ENCODE measurements around the gene HS6ST3. TPM values are rescaled to one million over a fixed set of nuclear protein-coding genes. Genes with fewer than 3 reads are reported as not detected.

HS6ST3 gene
- total RNA-seq, 2 donors from 2014 or later, result 0.35 to 0.42 TPM

DNA sequence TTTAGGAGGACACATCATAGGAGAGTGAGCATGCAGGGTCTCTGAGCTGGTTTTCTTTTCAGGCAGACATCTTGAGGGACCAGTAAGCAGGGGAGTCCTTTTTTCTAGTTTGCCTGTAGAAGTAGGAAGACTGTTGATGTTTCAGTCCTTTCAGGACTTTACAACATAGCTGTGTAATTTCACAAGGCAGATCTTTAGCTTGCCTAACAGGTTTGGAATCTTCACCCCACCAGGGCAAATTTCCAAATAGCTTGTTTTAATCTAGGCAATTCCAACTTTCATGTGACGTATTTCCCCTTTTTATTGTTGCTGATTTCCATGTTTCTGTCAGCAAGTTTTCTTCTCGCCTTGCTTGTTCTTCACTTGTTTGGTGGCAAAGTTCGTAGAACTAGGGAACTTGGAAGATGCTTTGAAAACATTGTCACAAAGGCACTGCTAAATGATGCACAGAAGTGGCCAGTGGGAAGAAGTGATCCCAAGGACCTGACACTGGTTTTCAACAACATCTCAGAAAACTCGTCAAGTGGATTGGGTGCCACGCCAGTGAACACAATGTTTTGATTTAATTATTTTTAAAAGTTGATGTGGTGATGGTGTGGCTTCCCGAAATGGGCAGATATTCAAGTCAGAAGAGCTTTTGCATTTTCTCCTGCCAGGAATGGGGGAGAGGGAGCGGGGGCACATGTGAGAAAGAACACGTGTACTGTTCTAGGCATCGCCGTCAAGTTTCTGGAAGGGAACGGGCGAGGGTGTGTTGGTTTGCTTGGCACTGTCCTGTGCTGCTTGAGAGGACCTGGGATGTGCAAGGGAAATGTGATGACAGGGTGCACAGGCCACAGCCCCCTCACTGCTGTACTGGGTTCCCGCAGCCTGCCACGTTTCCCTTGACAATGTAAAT, 485.8 kb downstream of the HS6ST3 start:
- DNase-seq (peak; percentile 39), ATAC-seq (peak; percentile 41 to 55)
- intact Hi-C loops (cut with DNase I), result no loop called here

DNA sequence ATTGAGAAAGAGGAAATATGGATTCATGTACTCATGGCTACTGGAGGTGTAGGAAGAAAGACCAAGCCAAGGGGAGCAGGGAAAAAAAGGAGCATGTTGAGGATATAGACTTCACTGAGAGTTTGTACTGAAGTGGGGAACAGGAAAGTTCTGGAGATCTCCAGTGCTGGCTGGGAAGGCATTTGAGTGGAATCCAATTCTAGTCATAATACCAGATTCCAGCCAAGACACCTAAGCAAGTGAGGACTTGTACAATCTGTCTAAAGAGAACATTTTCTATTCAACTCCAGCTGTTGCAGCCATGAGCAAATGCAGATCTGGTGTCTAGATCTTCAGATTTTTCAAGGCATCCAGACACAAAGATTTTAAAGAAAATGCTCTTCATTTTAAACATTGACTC, 491.8 kb downstream of the HS6ST3 start:
- intact Hi-C loops (cut with DNase I), result no loop called here
- DNase-seq (no peak), ATAC-seq (no peak)

DNA sequence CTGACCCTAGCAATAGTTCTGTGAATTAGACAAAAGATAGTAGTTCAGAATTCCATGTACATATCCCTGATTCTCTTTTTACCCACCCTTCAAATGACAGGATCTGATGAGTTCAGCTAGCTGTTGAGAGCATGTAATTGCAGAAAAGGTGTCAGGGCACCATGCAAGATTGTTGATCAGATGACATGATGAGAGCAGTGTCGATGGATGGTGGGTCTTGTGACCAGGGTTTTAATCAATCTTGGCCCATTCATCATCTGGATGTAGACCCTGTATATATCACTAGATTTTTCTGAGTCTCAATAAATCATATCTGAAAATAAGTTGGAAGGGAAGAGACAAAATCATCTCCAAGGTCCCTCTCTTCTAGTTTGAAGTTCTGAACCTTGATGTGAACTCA, 525.3 kb downstream of the HS6ST3 start:
- intact Hi-C loops (cut with DNase I), result no loop called here
- ATAC-seq (no peak), DNase-seq (no peak)

DNA sequence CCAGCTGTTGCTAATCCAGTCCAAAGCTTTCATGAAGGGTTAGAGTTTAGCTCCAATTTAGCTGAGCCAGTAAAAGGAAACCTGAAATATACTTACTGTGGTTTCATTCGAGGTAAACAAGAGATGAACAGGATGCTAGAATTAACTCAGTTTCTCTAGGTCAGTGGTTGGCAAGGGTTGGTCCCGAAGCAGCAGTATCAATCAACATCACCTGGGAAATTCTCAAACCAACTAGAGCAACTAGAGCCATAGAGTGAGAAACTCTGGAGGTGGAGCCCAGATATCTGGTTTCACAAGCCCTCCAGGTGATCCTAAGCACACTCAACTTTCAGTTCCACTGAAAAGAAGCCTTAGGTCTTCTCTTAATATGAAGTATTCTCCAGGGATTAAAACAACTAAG, 527.6 kb downstream of the HS6ST3 start:
- intact Hi-C loops (cut with DNase I), result no loop called here
- DNase-seq, result no peak
- ATAC-seq, result no peak

DNA sequence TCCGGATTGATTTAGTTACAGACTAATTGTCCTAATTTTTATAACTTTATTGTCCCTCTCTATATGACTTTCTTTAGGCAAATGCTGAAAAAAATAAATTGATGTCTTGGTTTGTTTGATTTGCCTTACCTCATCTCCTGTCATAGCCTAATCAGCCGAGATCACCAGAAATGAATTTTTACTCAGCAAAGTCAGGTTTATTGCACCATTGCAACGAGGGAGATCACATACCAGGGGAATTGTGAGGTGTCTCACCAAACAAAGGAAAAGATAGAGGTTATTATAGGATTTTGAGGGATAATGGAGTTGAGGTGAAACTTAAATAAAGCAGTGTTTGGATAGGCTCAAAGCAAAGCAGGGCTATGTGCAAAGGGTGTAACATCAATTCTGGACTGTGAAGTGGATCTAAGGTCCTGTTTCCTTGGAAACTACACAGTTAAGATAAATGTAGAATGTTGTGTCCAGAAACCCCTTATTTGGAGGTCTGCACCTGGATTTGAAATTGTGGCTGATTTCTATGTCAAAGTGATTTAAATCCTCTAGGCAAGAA, 531.8 kb downstream of the HS6ST3 start:
- intact Hi-C loops (cut with DNase I), result no loop called here
- DNase-seq, result no peak
- ATAC-seq, result no peak

DNA sequence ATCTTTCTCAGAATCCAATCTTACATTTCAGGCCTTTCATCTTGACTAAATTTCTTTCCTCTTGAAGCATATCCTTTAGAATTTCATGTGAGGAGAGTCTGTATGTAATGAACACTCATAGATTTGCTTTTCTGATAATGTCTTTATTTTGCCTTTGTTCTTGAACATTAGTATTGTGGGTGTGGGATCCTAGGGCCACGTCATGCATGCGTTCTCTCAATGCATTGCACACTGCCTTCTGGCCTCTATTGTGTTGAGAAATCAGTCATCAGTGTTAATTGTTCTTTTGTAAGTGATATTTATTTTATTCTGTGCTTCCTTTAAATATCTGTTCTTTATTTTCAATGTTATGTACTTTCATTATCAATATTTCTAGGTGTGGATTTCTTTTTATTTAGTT, 539.4 kb downstream of the HS6ST3 start:
- intact Hi-C loops (cut with DNase I), result no loop called here

DNA sequence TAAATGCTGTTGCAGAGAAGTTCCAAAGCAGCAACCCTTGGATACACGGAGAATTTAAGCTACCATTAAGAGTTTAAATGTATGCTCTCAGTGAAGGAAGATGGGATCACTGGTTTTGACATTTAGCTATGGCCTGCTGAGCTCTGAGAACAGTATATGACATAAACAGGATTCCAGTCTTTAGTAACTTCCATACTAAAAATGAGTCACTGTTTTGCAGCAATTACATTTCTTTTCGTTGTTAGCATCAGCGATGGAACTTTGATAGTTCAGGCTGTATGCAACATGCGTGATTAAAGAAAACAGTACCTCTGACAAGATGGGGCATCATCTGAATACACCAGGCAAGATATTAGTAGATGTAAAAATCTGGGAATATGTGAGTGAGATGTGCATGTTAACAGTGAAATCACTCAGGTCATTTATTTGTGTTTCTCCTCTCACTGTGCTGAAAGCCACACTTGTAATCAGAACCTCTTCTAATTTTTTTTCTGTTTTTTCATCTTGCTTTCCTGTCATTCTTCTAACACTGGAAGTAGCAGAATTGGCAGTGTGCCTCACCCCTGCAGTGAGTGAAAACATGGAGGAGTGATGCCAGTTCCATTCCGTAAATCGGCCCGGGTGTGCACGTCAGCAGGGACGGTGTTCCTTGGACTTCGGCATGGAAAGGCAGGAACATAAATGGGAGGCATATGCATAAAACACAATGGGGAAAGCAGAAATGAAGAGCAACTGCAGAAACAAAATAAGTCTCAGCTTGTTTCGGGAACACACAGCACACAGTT, 542.8 kb downstream of the HS6ST3 start:
- DNase-seq (no peak), ATAC-seq (no peak)
- intact Hi-C loops (cut with DNase I), result no loop called here

More for the DNA sequence above, 539.4 kb downstream of the HS6ST3 start:
- DNase-seq, result no peak
- no peak for ATAC-seq

DNA sequence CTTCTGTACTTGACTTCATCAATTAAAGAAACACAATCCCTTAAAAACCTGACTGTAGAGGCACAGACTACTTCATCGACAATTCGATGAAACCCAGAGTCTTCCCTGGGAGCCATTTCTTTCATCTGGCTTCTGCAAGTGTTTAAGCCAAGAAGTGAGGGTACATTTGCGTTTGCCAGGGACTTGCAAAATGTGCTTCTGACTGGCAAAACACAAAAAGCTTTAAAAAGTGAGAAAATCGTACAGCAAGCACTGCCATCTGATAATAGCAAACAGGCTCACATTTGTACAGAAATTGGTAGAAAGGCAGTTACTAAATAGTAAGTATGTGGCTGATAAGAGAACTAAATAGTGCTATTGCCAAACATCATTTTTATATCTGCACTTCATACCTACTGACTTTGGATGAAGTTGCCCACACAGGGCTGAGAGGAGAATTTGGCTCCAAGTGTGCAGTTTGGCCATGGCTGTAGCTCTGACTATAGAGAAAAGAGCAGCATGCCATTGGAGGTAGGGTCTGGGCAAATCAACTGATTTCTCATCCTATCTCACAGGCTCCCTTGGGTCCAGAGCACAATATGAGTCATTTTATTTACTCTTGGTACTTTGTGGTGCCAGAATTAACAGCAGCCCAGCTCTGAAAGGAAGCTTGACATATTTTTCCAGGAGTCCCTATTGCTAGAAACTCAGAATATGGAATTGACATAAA, 546.2 kb downstream of the HS6ST3 start:
- intact Hi-C loops (cut with DNase I), result no loop called here
- DNase-seq (no peak), ATAC-seq (peak in 1 of 2 donors; percentile 38)

DNA sequence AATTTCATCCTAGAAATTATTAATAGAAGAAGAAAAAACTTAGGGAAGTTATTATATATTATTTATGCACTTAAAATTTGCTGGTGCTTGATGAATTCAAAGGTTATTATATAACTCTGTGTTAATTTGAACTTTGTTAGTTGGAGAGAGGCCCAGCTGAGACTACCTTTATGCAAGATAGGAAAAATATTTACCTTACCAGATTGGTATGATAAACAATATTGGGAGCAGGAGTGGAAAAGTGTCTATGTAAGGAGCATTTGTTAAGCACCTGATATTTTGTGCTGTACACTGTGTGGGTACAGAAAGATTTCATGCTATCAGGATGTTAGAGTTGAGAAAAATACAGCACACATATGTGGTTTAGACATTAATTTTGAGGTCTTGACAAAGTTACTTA, 547.1 kb downstream of the HS6ST3 start:
- DNase-seq (no peak), ATAC-seq (no peak)
- intact Hi-C loops (cut with DNase I), result no loop called here

DNA sequence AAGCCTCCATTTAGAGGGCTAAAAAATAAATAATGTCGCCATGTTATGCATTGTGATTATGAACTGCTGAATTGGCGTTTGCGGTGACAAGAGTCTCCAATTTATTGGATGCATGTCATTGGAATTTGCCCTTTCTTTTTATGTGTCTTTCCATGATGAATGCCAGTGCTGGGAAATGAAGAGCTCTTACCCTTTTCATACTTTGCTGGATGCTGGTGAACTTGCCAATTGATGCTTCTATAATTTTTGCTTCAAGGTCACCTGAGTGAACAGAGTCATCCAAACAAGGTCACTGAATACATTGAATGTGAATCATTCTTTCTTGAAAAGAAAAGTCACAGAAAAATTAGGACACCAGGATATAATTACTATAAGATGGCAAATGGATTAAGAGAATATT, 556.2 kb downstream of the HS6ST3 start:
- intact Hi-C loops (cut with DNase I), result no loop called here
- DNase-seq, result no peak
- ATAC-seq, result no peak

DNA sequence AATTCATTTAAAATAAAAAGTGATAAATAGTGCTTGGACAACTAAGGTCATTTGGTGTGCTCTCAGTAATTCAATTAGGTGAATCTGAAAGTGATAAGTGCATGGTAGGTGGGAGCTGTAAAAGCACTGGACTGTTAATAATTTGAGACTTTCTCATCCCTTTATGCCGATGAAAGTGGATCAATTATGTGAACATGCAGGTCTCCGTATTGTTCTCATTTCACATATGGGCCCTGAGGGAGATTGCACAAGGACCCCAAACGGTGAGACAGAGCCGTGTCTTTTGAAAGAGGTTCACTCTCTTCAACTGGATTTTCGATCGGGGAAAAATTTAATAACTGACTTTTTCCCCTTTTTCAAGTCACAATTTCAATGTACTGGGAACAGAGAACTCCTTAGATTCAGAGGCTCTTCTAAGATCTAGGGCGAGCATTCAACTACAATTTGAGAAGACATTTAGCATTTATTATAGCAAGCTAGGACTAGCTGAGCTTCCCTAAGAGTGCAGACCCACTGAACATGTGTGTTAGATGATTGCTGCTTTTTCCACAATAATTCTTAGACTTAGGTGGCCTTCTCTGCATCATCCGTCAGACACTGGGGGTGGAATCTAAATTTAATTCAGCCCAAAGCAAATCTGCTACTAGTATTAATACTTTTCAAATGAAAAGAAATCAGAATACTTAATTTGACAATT, 556.8 kb downstream of the HS6ST3 start:
- ATAC-seq (no peak), DNase-seq (no peak)
- intact Hi-C loops (cut with DNase I), result no loop called here

DNA sequence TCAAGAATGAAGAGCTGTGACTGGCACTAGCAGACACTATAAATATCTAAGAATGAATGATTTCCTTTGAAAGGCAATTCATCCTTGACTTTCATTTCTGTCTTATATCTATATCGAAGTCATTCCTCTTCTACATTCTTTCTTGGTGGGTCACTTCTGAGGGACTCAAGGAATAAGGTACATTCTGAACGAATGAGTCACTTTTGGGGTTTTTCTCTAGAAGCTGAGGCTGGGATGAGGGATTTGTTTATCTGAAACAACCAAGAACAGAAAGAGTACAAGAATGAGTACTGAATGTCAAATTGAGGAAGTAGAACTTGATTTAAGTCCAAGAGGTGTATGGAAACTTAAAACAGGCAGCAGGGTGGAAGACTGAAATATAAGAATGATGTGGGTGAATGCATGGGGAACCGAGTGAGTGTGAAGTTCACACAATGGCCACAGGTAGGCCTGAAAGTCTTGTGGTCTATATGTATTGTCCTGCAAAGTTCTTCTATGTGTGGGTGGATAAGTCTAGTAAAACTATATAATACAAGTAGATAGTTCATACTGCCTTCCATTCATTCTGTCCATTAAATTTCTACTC, 560.5 kb downstream of the HS6ST3 start:
- DNase-seq (no peak), ATAC-seq (no peak)
- intact Hi-C loops (cut with DNase I), result no loop called here

DNA sequence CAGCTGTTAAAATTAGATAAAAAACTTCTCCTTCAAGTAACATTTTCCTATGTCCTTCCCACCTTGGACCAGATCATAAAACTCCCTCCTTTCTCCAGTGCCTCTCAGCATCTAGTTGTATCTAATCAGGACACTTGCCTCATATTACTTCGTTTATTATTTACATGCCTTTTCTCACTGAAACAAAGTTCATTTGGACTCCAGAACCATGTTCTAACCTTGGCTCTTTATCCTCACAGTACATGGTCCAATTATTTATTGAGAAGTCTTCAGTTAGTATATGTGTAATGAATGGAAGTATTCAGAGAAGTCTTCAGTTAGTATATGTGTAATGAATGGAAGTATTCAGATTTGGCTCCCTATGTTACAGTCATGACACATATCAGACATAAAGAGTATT, 561.7 kb downstream of the HS6ST3 start:
- intact Hi-C loops (cut with DNase I), result no loop called here
- ATAC-seq, result no peak
- no peak for DNase-seq

DNA sequence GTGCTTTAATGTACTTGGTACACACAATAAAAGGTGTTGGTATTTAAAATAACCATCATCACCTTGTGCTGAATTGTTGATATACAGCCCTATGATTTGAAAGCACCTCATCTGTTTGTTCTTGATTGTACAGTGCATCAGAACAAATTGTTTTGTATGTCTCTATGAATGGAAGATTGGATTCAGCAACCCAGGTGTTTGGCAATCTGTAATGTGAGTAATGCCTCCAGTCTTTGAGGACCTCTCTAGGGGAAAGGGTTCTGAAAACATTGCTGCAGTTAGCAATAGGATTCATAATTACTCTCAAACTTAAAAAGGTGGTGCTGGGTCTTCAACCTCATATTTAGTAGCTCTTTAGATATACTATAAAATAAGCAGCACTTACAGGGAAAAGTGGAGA, 562.6 kb downstream of the HS6ST3 start:
- intact Hi-C loops (cut with DNase I), result no loop called here
- no peak for ATAC-seq
- DNase-seq, result no peak

DNA sequence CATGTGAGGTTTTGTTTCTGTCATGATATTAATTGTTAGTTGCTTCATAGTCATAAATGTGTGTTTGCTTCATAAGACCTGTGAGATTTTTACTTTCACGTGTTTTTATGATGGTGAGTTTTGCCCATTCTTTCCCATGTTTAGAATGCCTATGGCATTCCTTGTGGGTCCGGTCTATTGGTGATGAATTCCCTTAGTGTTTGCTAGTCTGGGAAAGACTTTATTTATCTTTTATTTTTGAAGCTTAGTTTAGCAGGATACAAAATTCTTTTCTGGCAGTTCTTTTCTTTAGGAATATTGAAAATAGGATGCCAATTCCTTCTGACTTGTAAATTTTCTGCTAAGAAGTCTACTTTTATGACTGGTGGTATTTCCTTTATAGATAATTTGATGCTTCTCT, 571.7 kb downstream of the HS6ST3 start:
- intact Hi-C loops (cut with DNase I), result no loop called here

DNA sequence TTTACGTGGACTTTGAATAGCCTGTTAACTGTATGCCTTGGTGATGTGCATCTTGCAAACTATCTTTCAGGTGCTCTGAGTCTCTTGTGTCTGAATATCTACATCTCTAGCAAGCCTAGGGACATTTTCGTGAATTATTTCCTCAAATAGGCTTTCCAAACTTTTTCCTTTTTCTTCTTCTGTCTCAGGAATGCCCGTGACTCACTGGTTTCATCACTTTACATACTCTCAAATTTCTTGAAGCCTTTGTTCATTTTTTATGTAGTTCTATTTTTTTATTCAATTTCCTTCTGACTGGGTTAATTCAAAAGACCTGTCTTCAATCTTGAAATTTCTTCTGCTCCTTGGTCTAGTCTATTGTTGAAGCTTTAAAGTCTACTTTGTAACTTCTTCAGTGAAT, 572.1 kb downstream of the HS6ST3 start:
- DNase-seq (no peak), ATAC-seq (no peak)
- intact Hi-C loops (cut with DNase I), result no loop called here

More for the DNA sequence above, 571.7 kb downstream of the HS6ST3 start:
- DNase-seq, result no peak
- no peak for ATAC-seq

DNA sequence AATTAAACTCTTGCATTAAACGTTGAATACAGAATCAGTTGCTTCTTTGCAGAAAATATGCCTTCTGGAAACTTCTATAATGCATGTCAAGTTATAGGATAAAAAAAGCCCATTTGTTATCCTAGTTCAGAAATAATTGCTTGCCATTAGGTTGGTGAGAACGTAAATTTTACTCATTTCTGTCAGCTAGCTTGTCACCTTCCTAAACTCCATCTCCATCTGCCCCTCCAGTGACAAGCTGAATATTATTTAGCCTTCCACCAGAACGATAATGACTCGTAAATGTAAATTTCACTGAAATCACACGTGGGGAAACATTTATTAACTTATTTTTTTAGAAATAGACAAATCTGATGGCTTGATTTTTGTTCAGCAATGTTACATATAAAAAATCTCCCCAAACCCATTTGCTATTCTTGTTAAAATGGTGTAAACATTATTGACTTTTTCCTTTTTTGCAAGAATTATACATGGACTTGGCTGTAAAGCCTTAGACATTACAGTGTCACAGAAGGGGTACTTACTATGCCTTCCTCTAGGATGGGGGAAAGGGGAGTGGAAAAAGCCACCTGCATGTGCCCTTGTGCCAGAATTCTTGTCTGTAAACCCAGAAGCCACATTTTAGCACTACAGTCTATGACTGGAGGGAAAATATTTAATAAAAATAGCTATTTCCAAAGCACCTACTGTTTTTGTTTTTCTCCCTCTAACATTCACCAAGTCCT, 577.5 kb downstream of the HS6ST3 start:
- intact Hi-C loops (cut with DNase I), result no loop called here
- DNase-seq (no peak), ATAC-seq (no peak)

DNA sequence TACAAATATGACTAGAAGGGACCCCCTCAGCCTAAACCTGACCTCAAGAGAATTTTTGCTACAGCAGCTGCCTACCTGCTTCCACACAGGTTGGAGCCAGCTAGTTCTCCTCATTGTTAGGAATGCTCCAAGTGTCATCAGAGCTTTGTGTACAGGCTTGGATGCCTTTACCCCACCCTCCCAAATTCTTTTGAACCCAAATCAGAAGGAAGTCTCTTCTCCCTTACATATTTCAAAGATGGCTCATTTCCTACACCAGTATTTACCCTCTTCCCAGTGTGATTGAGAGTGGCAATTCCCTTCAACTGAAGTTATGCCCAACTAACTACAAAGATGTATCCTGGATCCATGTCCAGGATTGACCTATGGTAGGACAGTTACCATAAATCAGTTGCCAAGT, 581.2 kb downstream of the HS6ST3 start:
- no peak for DNase-seq
- intact Hi-C loops (cut with DNase I), result no loop called here

More for the DNA sequence above, 581.2 kb downstream of the HS6ST3 start:
- ATAC-seq, result no peak

Data from left cardiac atrium (tissue), 4 donors.